NT2/D1 (cell line): ENCODE measurements around the gene DUS2.

Experiments
- YY1 ChIP-seq: IDR thresholded peaks from 2 replicates; pipeline ENCODE4 v1.6.1; 2011; ENCODE audit not compliant: insufficient read length, insufficient read depth
- ZNF274 ChIP-seq: IDR thresholded peaks from 2 replicates; pipeline ENCODE4 v1.6.1; 2011; ENCODE audit warnings: mild to moderate bottlenecking, low read depth, low read length

DNA sequence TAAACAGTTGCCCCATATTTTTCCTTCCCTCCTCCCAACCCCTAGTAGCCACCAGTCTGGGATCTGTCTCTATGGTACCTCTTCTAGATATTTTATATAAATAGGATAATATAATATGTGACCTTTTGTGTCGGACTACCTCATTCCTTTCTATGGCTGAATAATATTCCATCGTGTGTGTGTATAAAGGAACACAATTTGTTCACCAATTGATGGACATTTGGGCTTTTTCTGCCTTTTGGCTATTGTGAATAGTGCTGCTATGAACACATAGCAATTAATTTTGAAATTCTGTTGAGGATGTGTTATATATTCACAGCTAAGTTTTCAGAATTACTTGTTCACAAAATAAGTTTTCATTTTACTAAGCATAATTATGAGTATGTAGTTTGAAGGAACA, 64.6 kb downstream of the DUS2 start:
- TF ChIP-seq ZNF274 (no peak), YY1 (no peak)
